DND-41 (cell line): ENCODE data around the gene TSHZ2.

Source experiments
- ATAC-seq: fragments of 200-7000 bp; cut with Tn5 transposase; 3 replicates; pipeline ENCODE4 v1.9.1; 2021; ENCODE audit warnings: low read depth; ENCODE audit not compliant: insufficient read depth
- DNase-seq: peaks from one replicate; pipeline ENCODE4 v3.0.0-alpha.2; 2020
- H2AFZ ChIP-seq: 2 replicates; pipeline ENCODE4 v1.6.0; 2012; ENCODE audit warnings: low read depth, low read length
- H3K27ac ChIP-seq: 2 replicates; pipeline ENCODE4 v1.5.1; 2012; ENCODE audit warnings: low read length, inconsistent platforms
- H3K27me3 ChIP-seq: fragments of 200-600 bp; sonication (generic); 2 replicates; pipeline ENCODE4 v1.6.0; 2012; ENCODE audit warnings: low read length, mild to moderate bottlenecking, inconsistent platforms; ENCODE audit not compliant: insufficient read depth, poor library complexity
- H3K36me3 ChIP-seq: 2 replicates; pipeline ENCODE4 v1.5.1; 2012; ENCODE audit warnings: low read length, inconsistent platforms; ENCODE audit not compliant: insufficient read depth
- H3K4me1 ChIP-seq: 2 replicates; pipeline ENCODE4 v1.5.1; 2012; ENCODE audit warnings: mild to moderate bottlenecking, low read length; ENCODE audit not compliant: insufficient read depth
- H3K4me2 ChIP-seq: 2 replicates; pipeline ENCODE4 v1.6.0; 2012; ENCODE audit warnings: mild to moderate bottlenecking, moderate library complexity, low read length, inconsistent platforms; ENCODE audit not compliant: insufficient read depth
- H3K4me3 ChIP-seq, 2 experiments: fragments of 200-600 bp in 1 of 2; shearing (Covaris generic) in 1 of 2; 2 replicates each; pipeline ENCODE4 v1.5.1; 2012 to 2016; ENCODE audit warnings: inconsistent platforms in 2 of 2, low read length in 2 of 2, mild to moderate bottlenecking in 2 of 2, low read depth in 1 of 2, moderate library complexity in 1 of 2
- H3K79me2 ChIP-seq: 2 replicates; pipeline ENCODE4 v1.6.0; 2012; ENCODE audit warnings: low read length, inconsistent platforms; ENCODE audit not compliant: insufficient read depth
- H3K9ac ChIP-seq: 2 replicates; pipeline ENCODE4 v1.6.0; 2012; ENCODE audit warnings: low read depth, mild to moderate bottlenecking, inconsistent platforms, low read length, moderate library complexity
- H3K9me3 ChIP-seq: 2 replicates; pipeline ENCODE4 v1.5.1; 2012; ENCODE audit warnings: low read length, moderate library complexity, mild to moderate bottlenecking, inconsistent platforms; ENCODE audit not compliant: insufficient read depth, severe bottlenecking
- H4K20me1 ChIP-seq: 2 replicates; pipeline ENCODE4 v1.6.0; 2012; ENCODE audit warnings: low read length; ENCODE audit not compliant: insufficient read depth
- EZH2 ChIP-seq: IDR thresholded peaks from 3 replicates; pipeline ENCODE4 v1.6.1; 2012; ENCODE audit warnings: borderline replicate concordance, low read depth, mild to moderate bottlenecking, moderate library complexity, low read length, inconsistent platforms; ENCODE audit not compliant: severe bottlenecking
- TF ChIP-seq, protein P1 (sequence below): IDR thresholded peaks from 2 replicates; pipeline ENCODE4 v1.5.1; 2012; ENCODE audit warnings: borderline replicate concordance, low read length, moderate library complexity, mild to moderate bottlenecking; ENCODE audit not compliant: poor library complexity, severe bottlenecking; ENCODE audit errors: extremely low read depth

TSHZ2 gene

DNA sequence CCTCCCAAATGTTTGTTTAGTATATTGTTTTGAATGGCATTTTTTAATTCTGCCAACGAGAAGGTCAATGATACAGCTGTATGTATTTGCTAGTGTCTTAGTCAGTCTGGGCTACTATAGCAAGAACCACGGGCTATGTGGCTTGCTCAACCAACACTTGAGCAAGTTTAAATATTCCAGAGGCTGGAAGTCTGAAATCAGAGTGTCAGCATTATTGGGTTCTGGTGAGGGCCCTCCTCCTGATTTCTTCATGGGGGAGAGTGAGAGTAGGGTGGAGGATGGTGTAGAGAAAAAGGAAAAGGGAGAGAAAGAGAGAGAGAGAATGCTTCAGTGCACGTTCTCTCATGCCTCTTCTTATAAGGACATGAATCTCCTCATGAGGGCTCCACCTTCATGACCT lies 144.6 kb downstream of the TSHZ2 start:
- H3K36me3 ChIP-seq: no peaks in the 10 kb centered on the region
- no peaks in the 10 kb centered on the region for H3K79me2 ChIP-seq
- peaks cover 23% of the 10 kb centered on the region for H3K27me3 ChIP-seq
- H3K9ac ChIP-seq: no peak overlapping the region
- H3K4me2 ChIP-seq: no peak overlapping the region
- DNase-seq: no peak
- no peak overlapping the region for H2AFZ ChIP-seq
- no peak overlapping the region for H3K4me3 ChIP-seq
- H3K27ac ChIP-seq: no peak overlapping the region
- H4K20me1 ChIP-seq: no peaks in the 10 kb centered on the region
- no peak for ATAC-seq
- no peaks in the 10 kb centered on the region for H3K4me1 ChIP-seq
- TF ChIP-seq EZH2: no peak
- TF ChIP-seq, protein P1, sequence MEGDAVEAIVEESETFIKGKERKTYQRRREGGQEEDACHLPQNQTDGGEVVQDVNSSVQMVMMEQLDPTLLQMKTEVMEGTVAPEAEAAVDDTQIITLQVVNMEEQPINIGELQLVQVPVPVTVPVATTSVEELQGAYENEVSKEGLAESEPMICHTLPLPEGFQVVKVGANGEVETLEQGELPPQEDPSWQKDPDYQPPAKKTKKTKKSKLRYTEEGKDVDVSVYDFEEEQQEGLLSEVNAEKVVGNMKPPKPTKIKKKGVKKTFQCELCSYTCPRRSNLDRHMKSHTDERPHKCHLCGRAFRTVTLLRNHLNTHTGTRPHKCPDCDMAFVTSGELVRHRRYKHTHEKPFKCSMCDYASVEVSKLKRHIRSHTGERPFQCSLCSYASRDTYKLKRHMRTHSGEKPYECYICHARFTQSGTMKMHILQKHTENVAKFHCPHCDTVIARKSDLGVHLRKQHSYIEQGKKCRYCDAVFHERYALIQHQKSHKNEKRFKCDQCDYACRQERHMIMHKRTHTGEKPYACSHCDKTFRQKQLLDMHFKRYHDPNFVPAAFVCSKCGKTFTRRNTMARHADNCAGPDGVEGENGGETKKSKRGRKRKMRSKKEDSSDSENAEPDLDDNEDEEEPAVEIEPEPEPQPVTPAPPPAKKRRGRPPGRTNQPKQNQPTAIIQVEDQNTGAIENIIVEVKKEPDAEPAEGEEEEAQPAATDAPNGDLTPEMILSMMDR: no peak
- H3K9me3 ChIP-seq: no peaks in the 10 kb centered on the region

DNA sequence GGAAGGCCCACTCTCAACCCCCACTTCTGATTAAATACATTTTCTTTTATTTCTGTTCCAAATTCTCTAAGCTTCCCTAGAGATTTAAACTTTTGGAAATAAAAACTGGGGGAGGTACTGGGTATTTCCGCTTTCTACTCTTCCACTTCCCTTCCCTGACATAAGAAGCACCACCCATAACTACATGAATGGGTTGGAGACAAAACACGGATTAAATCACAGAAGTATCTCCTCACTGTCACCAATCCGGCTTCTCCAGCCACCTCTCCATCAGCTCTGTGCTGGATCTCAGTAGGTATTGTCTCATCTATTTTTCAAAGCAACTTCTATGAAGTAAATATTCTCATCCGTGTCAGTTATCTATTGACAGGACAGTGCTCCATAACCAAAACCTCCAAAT lies 150.7 kb downstream of the TSHZ2 start:
- peaks cover 23% of the 10 kb centered on the region for H3K27me3 ChIP-seq
- H3K4me2 ChIP-seq: no peak overlapping the region
- H3K4me3 ChIP-seq: no peak overlapping the region
- H3K9ac ChIP-seq: no peak overlapping the region
- H3K79me2 ChIP-seq: no peaks in the 10 kb centered on the region
- no peak overlapping the region for H3K27ac ChIP-seq
- no peaks in the 10 kb centered on the region for H3K9me3 ChIP-seq
- no peak overlapping the region for H2AFZ ChIP-seq
- H3K4me1 ChIP-seq: no peaks in the 10 kb centered on the region
- no peaks in the 10 kb centered on the region for H4K20me1 ChIP-seq
- ATAC-seq (no peak), DNase-seq (no peak)
- H3K36me3 ChIP-seq: no peaks in the 10 kb centered on the region
- no peak for TF ChIP-seq EZH2
- TF ChIP-seq, protein P1: no peak

DNA sequence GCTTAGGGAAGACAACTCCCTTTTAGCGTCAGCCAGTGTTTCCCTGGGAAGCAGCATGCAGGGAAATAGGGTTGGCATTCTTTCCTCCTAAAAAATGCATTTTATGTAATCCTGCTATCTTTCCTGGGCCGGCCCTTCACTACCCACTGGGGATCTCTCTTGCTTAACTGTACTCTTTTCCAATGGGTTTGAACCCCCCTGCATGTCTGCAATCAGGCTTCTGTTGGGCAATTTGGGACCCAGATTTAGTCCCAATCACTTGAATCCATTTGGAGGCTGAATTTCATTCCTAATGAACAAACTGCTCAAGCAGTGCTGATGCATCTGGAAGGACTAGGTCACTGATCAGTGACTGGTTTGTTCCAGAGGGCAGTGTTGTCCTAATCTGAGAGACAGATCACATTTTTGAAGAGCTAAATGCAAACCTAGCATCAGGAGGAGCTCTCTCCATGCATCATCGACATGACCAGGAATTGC lies 152.0 kb downstream of the TSHZ2 start:
- Histone ChIP-seq H3K9me3 (no peaks in the 10 kb centered on the region), H3K27me3 (peaks cover 23% of the 10 kb centered on the region), H3K4me3 (no peak overlapping the region), H3K9ac (no peak overlapping the region), H3K79me2 (no peaks in the 10 kb centered on the region), H3K4me2 (no peak overlapping the region), H3K4me1 (no peaks in the 10 kb centered on the region), H2AFZ (no peak overlapping the region), H3K36me3 (no peaks in the 10 kb centered on the region), H4K20me1 (no peaks in the 10 kb centered on the region), H3K27ac (no peak overlapping the region)
- DNase-seq (no peak), ATAC-seq (no peak)
- TF ChIP-seq, protein P1: no peak
- TF ChIP-seq EZH2: no peak

DNA sequence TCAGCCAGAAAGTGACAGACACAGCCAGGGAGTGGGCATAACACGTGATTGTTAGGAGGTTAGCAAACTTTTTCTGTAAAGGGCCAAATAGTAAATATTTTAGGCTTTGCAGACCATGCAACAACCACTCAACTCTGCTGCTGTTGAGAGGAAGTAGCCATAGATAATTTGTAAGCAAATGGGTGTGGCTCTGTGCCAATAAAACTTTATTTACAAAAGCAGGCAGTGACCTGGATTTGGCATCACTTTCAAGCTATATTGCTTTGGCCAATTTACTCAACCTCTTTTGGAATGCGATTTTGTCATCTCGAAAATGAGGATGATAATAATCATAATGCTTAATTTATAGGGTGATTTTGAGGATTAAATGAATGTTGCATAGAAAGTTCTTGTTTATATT lies 152.6 kb downstream of the TSHZ2 start:
- Histone ChIP-seq H3K79me2 (no peaks in the 10 kb centered on the region), H3K9ac (no peak overlapping the region), H3K9me3 (no peaks in the 10 kb centered on the region), H3K4me2 (no peak overlapping the region), H3K4me1 (no peaks in the 10 kb centered on the region), H3K4me3 (no peak overlapping the region), H3K27me3 (peaks cover 23% of the 10 kb centered on the region), H3K27ac (no peak overlapping the region), H4K20me1 (no peaks in the 10 kb centered on the region), H3K36me3 (no peaks in the 10 kb centered on the region), H2AFZ (no peak overlapping the region)
- no peak for ATAC-seq
- no peak for DNase-seq
- TF ChIP-seq EZH2: no peak
- TF ChIP-seq, protein P1: no peak
